Measurements from ENCODE around the gene CSF3R.

Gene CSF3R

GRCh38 chr1:36436821-36437220 lies 45.9 kb downstream of the CSF3R start:
- Histone ChIP-seq H3K27ac (ENCODE audit: low read depth, low read length) (no peak overlapping the region), H3K9ac (ENCODE audit: low read length in 5 of 5) (peak overlapping the region in 1 of 5 donors; percentile 23), H3K9me3 (ENCODE audit: control insufficient read depth in 5 of 5, low read length in 5 of 5) (no peaks in the 10 kb centered on the region), H3K4me3 (ENCODE audit: low read depth in 1 of 5, low read length in 5 of 5) (no peak overlapping the region), H3K4me1 (ENCODE audit: control insufficient read depth in 5 of 5, insufficient read depth in 5 of 5, low read length in 5 of 5) (peaks cover 2 to 19% (median 9%) of the 10 kb centered on the region in 5 donors), H3K36me3 (ENCODE audit: control insufficient read depth in 5 of 5, insufficient read depth in 5 of 5, low read length in 5 of 5) (peaks cover 5 to 23% (median 17%) of the 10 kb centered on the region in 5 donors), H3K27me3 (ENCODE audit: control insufficient read depth in 5 of 5, insufficient read depth in 4 of 5, low read length in 5 of 5) (no peaks in the 10 kb centered on the region)

- H3K36me3 ChIP-seq (ENCODE audit: control insufficient read depth in 5 of 5, insufficient read depth in 5 of 5, low read length in 5 of 5) = peaks cover 3 to 30% (median 22%) of the 10 kb centered on the region in 5 donors
Measured at GRCh38 chr1:36433102-36433501, 49.6 kb downstream of the CSF3R start.

GRCh38 chr1:36432616-36433015 lies 50.1 kb downstream of the CSF3R start:
- Histone ChIP-seq H3K4me1 (ENCODE audit: control insufficient read depth in 5 of 5, insufficient read depth in 5 of 5, low read length in 5 of 5) (peaks cover 2 to 9% (median 8%) of the 10 kb centered on the region in 5 donors), H3K4me3 (ENCODE audit: low read depth in 1 of 5, low read length in 5 of 5) (no peak overlapping the region), H3K9ac (ENCODE audit: low read length in 5 of 5) (no peak overlapping the region), H3K27ac (ENCODE audit: low read depth, low read length) (no peak overlapping the region), H3K27me3 (ENCODE audit: control insufficient read depth in 5 of 5, insufficient read depth in 4 of 5, low read length in 5 of 5) (no peaks in the 10 kb centered on the region), H3K9me3 (ENCODE audit: control insufficient read depth in 5 of 5, low read length in 5 of 5) (no peaks in the 10 kb centered on the region), H3K36me3 (ENCODE audit: control insufficient read depth in 5 of 5, insufficient read depth in 5 of 5, low read length in 5 of 5) (peaks cover 3 to 28% (median 22%) of the 10 kb centered on the region in 5 donors)

More at GRCh38 chr1:36433102-36433501, 49.6 kb downstream of the CSF3R start:
- Histone ChIP-seq H3K27ac (ENCODE audit: low read depth, low read length) (no peak overlapping the region), H3K9me3 (ENCODE audit: control insufficient read depth in 5 of 5, low read length in 5 of 5) (no peaks in the 10 kb centered on the region), H3K4me1 (ENCODE audit: control insufficient read depth in 5 of 5, insufficient read depth in 5 of 5, low read length in 5 of 5) (peaks cover 2 to 9% (median 8%) of the 10 kb centered on the region in 5 donors), H3K4me3 (ENCODE audit: low read depth in 1 of 5, low read length in 5 of 5) (no peak overlapping the region), H3K27me3 (ENCODE audit: control insufficient read depth in 5 of 5, insufficient read depth in 4 of 5, low read length in 5 of 5) (no peaks in the 10 kb centered on the region), H3K9ac (ENCODE audit: low read length in 5 of 5) (no peak overlapping the region)

GRCh38 chr1:36425791-36426190 lies 56.9 kb downstream of the CSF3R start:
- H3K9me3 ChIP-seq (ENCODE audit: control insufficient read depth in 5 of 5, low read length in 5 of 5) = no peaks in the 10 kb centered on the region
- H3K4me3 ChIP-seq (ENCODE audit: low read depth in 1 of 5, low read length in 5 of 5) = no peak overlapping the region
- no peak overlapping the region for H3K9ac ChIP-seq (ENCODE audit: low read length in 5 of 5)
- peaks cover 10 to 32% (median 17%) of the 10 kb centered on the region in 5 donors for H3K36me3 ChIP-seq (ENCODE audit: control insufficient read depth in 5 of 5, insufficient read depth in 5 of 5, low read length in 5 of 5)
- peaks cover 0 to 3% (median 0%) of the 10 kb centered on the region in 5 donors for H3K4me1 ChIP-seq (ENCODE audit: control insufficient read depth in 5 of 5, insufficient read depth in 5 of 5, low read length in 5 of 5)
- no peaks in the 10 kb centered on the region for H3K27me3 ChIP-seq (ENCODE audit: control insufficient read depth in 5 of 5, insufficient read depth in 4 of 5, low read length in 5 of 5)
- H3K27ac ChIP-seq (ENCODE audit: low read depth, low read length) = no peak overlapping the region

- H3K9me3 ChIP-seq (ENCODE audit: control insufficient read depth in 5 of 5, low read length in 5 of 5) = no peaks in the 10 kb centered on the region
- H3K4me1 ChIP-seq (ENCODE audit: control insufficient read depth in 5 of 5, insufficient read depth in 5 of 5, low read length in 5 of 5) = peaks cover 7 to 36% (median 27%) of the 10 kb centered on the region in 5 donors
- no peaks in the 10 kb centered on the region for H3K27me3 ChIP-seq (ENCODE audit: control insufficient read depth in 5 of 5, insufficient read depth in 4 of 5, low read length in 5 of 5)
- H3K27ac ChIP-seq (ENCODE audit: low read depth, low read length) = no peak overlapping the region
- no peak overlapping the region for H3K4me3 ChIP-seq (ENCODE audit: low read depth in 1 of 5, low read length in 5 of 5)
- peaks cover 10 to 28% (median 20%) of the 10 kb centered on the region in 5 donors for H3K36me3 ChIP-seq (ENCODE audit: control insufficient read depth in 5 of 5, insufficient read depth in 5 of 5, low read length in 5 of 5)
- no peak overlapping the region for H3K9ac ChIP-seq (ENCODE audit: low read length in 5 of 5)
Measured at GRCh38 chr1:36421649-36422048, 61.1 kb downstream of the CSF3R start.

GRCh38 chr1:36420836-36421317 lies 61.8 kb downstream of the CSF3R start:
- H3K36me3 ChIP-seq (ENCODE audit: control insufficient read depth in 5 of 5, insufficient read depth in 5 of 5, low read length in 5 of 5) = peaks cover 10 to 28% (median 21%) of the 10 kb centered on the region in 5 donors
- H3K9me3 ChIP-seq (ENCODE audit: control insufficient read depth in 5 of 5, low read length in 5 of 5) = no peaks in the 10 kb centered on the region
- peak overlapping the region; percentile 89 for H3K27ac ChIP-seq (ENCODE audit: low read depth, low read length)
- peaks cover 7 to 36% (median 27%) of the 10 kb centered on the region in 5 donors for H3K4me1 ChIP-seq (ENCODE audit: control insufficient read depth in 5 of 5, insufficient read depth in 5 of 5, low read length in 5 of 5)
- H3K27me3 ChIP-seq (ENCODE audit: control insufficient read depth in 5 of 5, insufficient read depth in 4 of 5, low read length in 5 of 5) = no peaks in the 10 kb centered on the region
- H3K9ac ChIP-seq (ENCODE audit: low read length in 5 of 5) = peak overlapping the region in 1 of 5 donors; percentile 5
- H3K4me3 ChIP-seq (ENCODE audit: low read depth in 1 of 5, low read length in 5 of 5) = peak overlapping the region in 3 of 5 donors; percentile 10 to 53 (median 20)

GRCh38 chr1:36420409-36420808 lies 62.3 kb downstream of the CSF3R start:
- peak overlapping the region in 1 of 5 donors; percentile 5 for H3K9ac ChIP-seq (ENCODE audit: low read length in 5 of 5)
- no peaks in the 10 kb centered on the region for H3K27me3 ChIP-seq (ENCODE audit: control insufficient read depth in 5 of 5, insufficient read depth in 4 of 5, low read length in 5 of 5)
- peaks cover 7 to 36% (median 27%) of the 10 kb centered on the region in 5 donors for H3K4me1 ChIP-seq (ENCODE audit: control insufficient read depth in 5 of 5, insufficient read depth in 5 of 5, low read length in 5 of 5)
- peak overlapping the region in 3 of 5 donors; percentile 10 to 53 (median 20) for H3K4me3 ChIP-seq (ENCODE audit: low read depth in 1 of 5, low read length in 5 of 5)
- H3K36me3 ChIP-seq (ENCODE audit: control insufficient read depth in 5 of 5, insufficient read depth in 5 of 5, low read length in 5 of 5) = peaks cover 10 to 28% (median 21%) of the 10 kb centered on the region in 5 donors
- peak overlapping the region; percentile 89 for H3K27ac ChIP-seq (ENCODE audit: low read depth, low read length)
- no peaks in the 10 kb centered on the region for H3K9me3 ChIP-seq (ENCODE audit: control insufficient read depth in 5 of 5, low read length in 5 of 5)

- no peaks in the 10 kb centered on the region for H3K27me3 ChIP-seq (ENCODE audit: control insufficient read depth in 5 of 5, insufficient read depth in 4 of 5, low read length in 5 of 5)
- no peak overlapping the region for H3K9ac ChIP-seq (ENCODE audit: low read length in 5 of 5)
- H3K36me3 ChIP-seq (ENCODE audit: control insufficient read depth in 5 of 5, insufficient read depth in 5 of 5, low read length in 5 of 5) = peaks cover 10 to 28% (median 21%) of the 10 kb centered on the region in 5 donors
- H3K9me3 ChIP-seq (ENCODE audit: control insufficient read depth in 5 of 5, low read length in 5 of 5) = no peaks in the 10 kb centered on the region
- peak overlapping the region; percentile 89 for H3K27ac ChIP-seq (ENCODE audit: low read depth, low read length)
- H3K4me3 ChIP-seq (ENCODE audit: low read depth in 1 of 5, low read length in 5 of 5) = no peak overlapping the region
- H3K4me1 ChIP-seq (ENCODE audit: control insufficient read depth in 5 of 5, insufficient read depth in 5 of 5, low read length in 5 of 5) = peaks cover 7 to 36% (median 27%) of the 10 kb centered on the region in 5 donors
Measured at GRCh38 chr1:36419569-36419968, 63.1 kb downstream of the CSF3R start.

- peaks cover 10 to 24% (median 21%) of the 10 kb centered on the region in 5 donors for H3K36me3 ChIP-seq (ENCODE audit: control insufficient read depth in 5 of 5, insufficient read depth in 5 of 5, low read length in 5 of 5)
- H3K9ac ChIP-seq (ENCODE audit: low read length in 5 of 5) = no peak overlapping the region
- H3K27me3 ChIP-seq (ENCODE audit: control insufficient read depth in 5 of 5, insufficient read depth in 4 of 5, low read length in 5 of 5) = no peaks in the 10 kb centered on the region
- no peak overlapping the region for H3K4me3 ChIP-seq (ENCODE audit: low read depth in 1 of 5, low read length in 5 of 5)
- H3K4me1 ChIP-seq (ENCODE audit: control insufficient read depth in 5 of 5, insufficient read depth in 5 of 5, low read length in 5 of 5) = peaks cover 7 to 36% (median 27%) of the 10 kb centered on the region in 5 donors
- peak overlapping the region; percentile 89 for H3K27ac ChIP-seq (ENCODE audit: low read depth, low read length)
- no peaks in the 10 kb centered on the region for H3K9me3 ChIP-seq (ENCODE audit: control insufficient read depth in 5 of 5, low read length in 5 of 5)
Measured at GRCh38 chr1:36419140-36419539, 63.6 kb downstream of the CSF3R start.

GRCh38 chr1:36417931-36418330 lies 64.8 kb downstream of the CSF3R start:
- H3K9me3 ChIP-seq (ENCODE audit: control insufficient read depth in 5 of 5, low read length in 5 of 5) = no peaks in the 10 kb centered on the region
- peaks cover 9 to 18% (median 16%) of the 10 kb centered on the region in 5 donors for H3K36me3 ChIP-seq (ENCODE audit: control insufficient read depth in 5 of 5, insufficient read depth in 5 of 5, low read length in 5 of 5)
- H3K27me3 ChIP-seq (ENCODE audit: control insufficient read depth in 5 of 5, insufficient read depth in 4 of 5, low read length in 5 of 5) = no peaks in the 10 kb centered on the region
- H3K4me3 ChIP-seq (ENCODE audit: low read depth in 1 of 5, low read length in 5 of 5) = no peak overlapping the region
- H3K9ac ChIP-seq (ENCODE audit: low read length in 5 of 5) = no peak overlapping the region
- peak overlapping the region; percentile 89 for H3K27ac ChIP-seq (ENCODE audit: low read depth, low read length)
- peaks cover 7 to 36% (median 27%) of the 10 kb centered on the region in 5 donors for H3K4me1 ChIP-seq (ENCODE audit: control insufficient read depth in 5 of 5, insufficient read depth in 5 of 5, low read length in 5 of 5)
